ENCODE data around the gene CTNNA3. TPM values are rescaled to one million over a fixed set of nuclear protein-coding genes. Genes with fewer than 3 reads are reported as not detected.

CTNNA3 gene
- total RNA-seq, 1 experiment from 2014 or later: 0.32 TPM

DNA sequence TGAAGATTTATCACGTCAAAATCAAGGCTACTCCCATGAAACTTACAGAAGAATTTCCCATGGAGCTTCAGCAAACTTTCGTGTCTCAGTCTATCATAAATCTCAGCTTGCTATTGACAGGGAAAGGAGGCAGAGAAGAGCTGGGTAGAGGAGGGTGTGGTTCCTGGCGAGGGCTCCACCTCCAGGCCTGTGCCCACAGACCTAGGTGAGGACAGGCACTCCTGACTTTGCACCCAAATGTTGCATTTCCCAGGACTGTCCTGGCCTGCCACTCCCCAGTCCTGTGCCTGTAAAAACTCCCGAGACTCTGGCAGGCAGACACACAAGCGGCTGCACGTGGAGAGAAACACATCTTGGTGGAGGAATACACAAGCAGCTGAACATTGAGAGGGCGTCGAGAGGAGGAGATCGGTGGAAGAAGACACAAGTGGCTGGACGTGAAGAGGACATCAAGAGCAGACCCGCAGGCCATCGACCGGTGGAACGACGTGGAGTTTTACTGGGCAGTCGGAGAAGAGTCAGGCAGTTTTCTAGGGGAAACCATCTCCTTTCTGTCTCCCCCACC lies 145.1 kb downstream of the CTNNA3 start:
- Histone ChIP-seq H3K4me1 (ENCODE audit: control insufficient read depth in 1 of 2, insufficient read depth in 2 of 2, low read length in 2 of 2) (no peaks in the 10 kb centered on the region), H3K4me3 (replicated peaks in 1 of 2; ENCODE audit: low read depth in 1 of 2, low read length in 2 of 2) (no peak overlapping the region), H3K36me3 (ENCODE audit: control insufficient read depth in 1 of 2, insufficient read depth in 2 of 2, low read length in 2 of 2) (no peaks in the 10 kb centered on the region), H3K27me3 (ENCODE audit: insufficient read depth, low read length) (no peaks in the 10 kb centered on the region), H3K79me2 (ENCODE audit: insufficient read depth, low read length) (no peaks in the 10 kb centered on the region), H2AFZ (ENCODE audit: low read depth, low read length, poor library complexity, severe bottlenecking) (no peak overlapping the region), H4K20me1 (ENCODE audit: insufficient read depth) (no peaks in the 10 kb centered on the region), H3K4me2 (ENCODE audit: low read length) (no peak overlapping the region), H3K9me2 (ENCODE audit: insufficient read depth) (no peaks in the 10 kb centered on the region), H3K27ac (ENCODE audit: low read depth, low read length) (no peak overlapping the region), H3K9ac (ENCODE audit: low read length) (no peak overlapping the region), H3K9me3 (ENCODE audit: control insufficient read depth in 1 of 2, insufficient read depth in 1 of 2, low read depth in 1 of 2, low read length in 2 of 2) (no peaks in the 10 kb centered on the region)
- TF ChIP-seq, protein P1, sequence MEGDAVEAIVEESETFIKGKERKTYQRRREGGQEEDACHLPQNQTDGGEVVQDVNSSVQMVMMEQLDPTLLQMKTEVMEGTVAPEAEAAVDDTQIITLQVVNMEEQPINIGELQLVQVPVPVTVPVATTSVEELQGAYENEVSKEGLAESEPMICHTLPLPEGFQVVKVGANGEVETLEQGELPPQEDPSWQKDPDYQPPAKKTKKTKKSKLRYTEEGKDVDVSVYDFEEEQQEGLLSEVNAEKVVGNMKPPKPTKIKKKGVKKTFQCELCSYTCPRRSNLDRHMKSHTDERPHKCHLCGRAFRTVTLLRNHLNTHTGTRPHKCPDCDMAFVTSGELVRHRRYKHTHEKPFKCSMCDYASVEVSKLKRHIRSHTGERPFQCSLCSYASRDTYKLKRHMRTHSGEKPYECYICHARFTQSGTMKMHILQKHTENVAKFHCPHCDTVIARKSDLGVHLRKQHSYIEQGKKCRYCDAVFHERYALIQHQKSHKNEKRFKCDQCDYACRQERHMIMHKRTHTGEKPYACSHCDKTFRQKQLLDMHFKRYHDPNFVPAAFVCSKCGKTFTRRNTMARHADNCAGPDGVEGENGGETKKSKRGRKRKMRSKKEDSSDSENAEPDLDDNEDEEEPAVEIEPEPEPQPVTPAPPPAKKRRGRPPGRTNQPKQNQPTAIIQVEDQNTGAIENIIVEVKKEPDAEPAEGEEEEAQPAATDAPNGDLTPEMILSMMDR (IDR thresholded peaks at IDR 0.05 in 2 of 3, conservative IDR thresholded peaks at IDR 0.05 in 1 of 3; ENCODE audit: borderline replicate concordance in 1 of 3, insufficient read depth in 1 of 3, low read depth in 2 of 3, low read length in 2 of 3): no peak
- TF ChIP-seq SP1 (IDR thresholded peaks at IDR 0.05; ENCODE audit: low read depth) (no peak), ZFX (IDR thresholded peaks at IDR 0.05) (no peak), EGR1 (IDR thresholded peaks at IDR 0.05; ENCODE audit: low read depth) (no peak), CEBPB (IDR thresholded peaks at IDR 0.05; ENCODE audit: low read depth) (no peak), FOSL1 (IDR thresholded peaks at IDR 0.05; ENCODE audit: low read depth) (no peak), EZH2phosphoT487 (IDR thresholded peaks at IDR 0.05; ENCODE audit: borderline replicate concordance) (no peak), ZNF274 (IDR thresholded peaks at IDR 0.05; ENCODE audit: low read depth, low read length) (no peak), YY1 (IDR thresholded peaks at IDR 0.05; ENCODE audit: extremely low read depth, insufficient replicate concordance, low read depth, low read length) (no peak), SIN3A (IDR thresholded peaks at IDR 0.05; ENCODE audit: low read depth) (no peak), POLR2A (IDR thresholded peaks at IDR 0.05; ENCODE audit: borderline replicate concordance, extremely low read depth, insufficient read depth, insufficient read length) (no peak), MAX (IDR thresholded peaks at IDR 0.05) (no peak), RAD21 (IDR thresholded peaks at IDR 0.05; ENCODE audit: low read depth) (no peak), ZBTB33 (IDR thresholded peaks at IDR 0.05; ENCODE audit: extremely low read depth, insufficient replicate concordance, low read length) (no peak)
- TF ChIP-seq, protein P2, sequence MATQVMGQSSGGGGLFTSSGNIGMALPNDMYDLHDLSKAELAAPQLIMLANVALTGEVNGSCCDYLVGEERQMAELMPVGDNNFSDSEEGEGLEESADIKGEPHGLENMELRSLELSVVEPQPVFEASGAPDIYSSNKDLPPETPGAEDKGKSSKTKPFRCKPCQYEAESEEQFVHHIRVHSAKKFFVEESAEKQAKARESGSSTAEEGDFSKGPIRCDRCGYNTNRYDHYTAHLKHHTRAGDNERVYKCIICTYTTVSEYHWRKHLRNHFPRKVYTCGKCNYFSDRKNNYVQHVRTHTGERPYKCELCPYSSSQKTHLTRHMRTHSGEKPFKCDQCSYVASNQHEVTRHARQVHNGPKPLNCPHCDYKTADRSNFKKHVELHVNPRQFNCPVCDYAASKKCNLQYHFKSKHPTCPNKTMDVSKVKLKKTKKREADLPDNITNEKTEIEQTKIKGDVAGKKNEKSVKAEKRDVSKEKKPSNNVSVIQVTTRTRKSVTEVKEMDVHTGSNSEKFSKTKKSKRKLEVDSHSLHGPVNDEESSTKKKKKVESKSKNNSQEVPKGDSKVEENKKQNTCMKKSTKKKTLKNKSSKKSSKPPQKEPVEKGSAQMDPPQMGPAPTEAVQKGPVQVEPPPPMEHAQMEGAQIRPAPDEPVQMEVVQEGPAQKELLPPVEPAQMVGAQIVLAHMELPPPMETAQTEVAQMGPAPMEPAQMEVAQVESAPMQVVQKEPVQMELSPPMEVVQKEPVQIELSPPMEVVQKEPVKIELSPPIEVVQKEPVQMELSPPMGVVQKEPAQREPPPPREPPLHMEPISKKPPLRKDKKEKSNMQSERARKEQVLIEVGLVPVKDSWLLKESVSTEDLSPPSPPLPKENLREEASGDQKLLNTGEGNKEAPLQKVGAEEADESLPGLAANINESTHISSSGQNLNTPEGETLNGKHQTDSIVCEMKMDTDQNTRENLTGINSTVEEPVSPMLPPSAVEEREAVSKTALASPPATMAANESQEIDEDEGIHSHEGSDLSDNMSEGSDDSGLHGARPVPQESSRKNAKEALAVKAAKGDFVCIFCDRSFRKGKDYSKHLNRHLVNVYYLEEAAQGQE (IDR thresholded peaks at IDR 0.05; ENCODE audit: low read depth): no peak
- DNase-seq (ENCODE audit: low read depth, low spot score) (no peak), ATAC-seq (peak; percentile 74)
- CTCF ChIA-PET: no interaction called here
- POLR2A ChIA-PET: no interaction called here
- intact Hi-C loops (cut with micrococcal nuclease): no loop called here
- RAD21 ChIA-PET (ENCODE audit: low non-redundant PET in 1 of 2, low total read pairs in 2 of 2, uncharacterized antibody in 2 of 2, unreplicated experiment in 2 of 2): no interaction called here
- no TSS peak for BruUV-seq (replicated peaks)
